ENCODE results near the gene PCBP3.

Gene PCBP3

GRCh38 chr21:45768011-45768739, 124.7 kb downstream of the PCBP3 start:
- Histone ChIP-seq H4K20me1 (ENCODE audit: insufficient read depth, low read length) (no peaks in the 10 kb centered on the region), H3K9ac (ENCODE audit: low read length) (no peak overlapping the region), H3K36me3 (replicated peaks; ENCODE audit: insufficient read depth, low read length) (no peaks in the 10 kb centered on the region), H3K9me2 (replicated peaks; ENCODE audit: insufficient read depth, low read length) (no peaks in the 10 kb centered on the region), H2AFZ (ENCODE audit: low read length) (no peak overlapping the region), H3K9me3 (replicated peaks; ENCODE audit: insufficient read depth, low read length) (no peaks in the 10 kb centered on the region), H3K4me3 (ENCODE audit: low read length) (no peak overlapping the region), H3K27ac (ENCODE audit: low read length) (no peak overlapping the region), H3K79me2 (ENCODE audit: low read length) (no peaks in the 10 kb centered on the region), H3K27me3 (replicated peaks; ENCODE audit: insufficient read depth, low read length) (no peaks in the 10 kb centered on the region), H3K4me1 (ENCODE audit: low read length) (no peaks in the 10 kb centered on the region), H3K4me2 (ENCODE audit: low read depth, low read length) (no peak overlapping the region), H3F3A (ENCODE audit: insufficient read depth, low read length) (no peaks in the 10 kb centered on the region)
- TF ChIP-seq CTCF (IDR thresholded peaks at IDR 0.05; ENCODE audit: low read length) (no peak), EZH2phosphoT487 (IDR thresholded peaks at IDR 0.05; ENCODE audit: low read length) (no peak), EZH2 (optimal IDR thresholded peaks at IDR 0.05; ENCODE audit: low read depth, low read length) (no peak)
- no peak for DNase-seq

- Histone ChIP-seq H3K9me3 (replicated peaks; ENCODE audit: insufficient read depth, low read length) (no peaks in the 10 kb centered on the region), H3F3A (ENCODE audit: insufficient read depth, low read length) (no peaks in the 10 kb centered on the region), H4K20me1 (ENCODE audit: insufficient read depth, low read length) (no peaks in the 10 kb centered on the region), H3K4me3 (ENCODE audit: low read length) (no peak overlapping the region), H3K27me3 (replicated peaks; ENCODE audit: insufficient read depth, low read length) (no peaks in the 10 kb centered on the region), H3K27ac (ENCODE audit: low read length) (no peak overlapping the region), H2AFZ (ENCODE audit: low read length) (no peak overlapping the region), H3K9me2 (replicated peaks; ENCODE audit: insufficient read depth, low read length) (no peaks in the 10 kb centered on the region), H3K4me2 (ENCODE audit: low read depth, low read length) (no peak overlapping the region), H3K9ac (ENCODE audit: low read length) (no peak overlapping the region), H3K36me3 (replicated peaks; ENCODE audit: insufficient read depth, low read length) (no peaks in the 10 kb centered on the region), H3K79me2 (ENCODE audit: low read length) (no peaks in the 10 kb centered on the region), H3K4me1 (ENCODE audit: low read length) (no peaks in the 10 kb centered on the region)
- TF ChIP-seq CTCF (IDR thresholded peaks at IDR 0.05; ENCODE audit: low read length) (peak; percentile 24), EZH2phosphoT487 (IDR thresholded peaks at IDR 0.05; ENCODE audit: low read length) (no peak), EZH2 (optimal IDR thresholded peaks at IDR 0.05; ENCODE audit: low read depth, low read length) (no peak)
- no peak for DNase-seq
Observed at GRCh38 chr21:45768740-45769048, 125.2 kb downstream of the PCBP3 start.

GRCh38 chr21:45769294-45769693, 125.8 kb downstream of the PCBP3 start:
- Histone ChIP-seq H3K36me3 (replicated peaks; ENCODE audit: insufficient read depth, low read length) (no peaks in the 10 kb centered on the region), H3K79me2 (ENCODE audit: low read length) (no peaks in the 10 kb centered on the region), H3K27ac (ENCODE audit: low read length) (no peak overlapping the region), H3K9me2 (replicated peaks; ENCODE audit: insufficient read depth, low read length) (no peaks in the 10 kb centered on the region), H4K20me1 (ENCODE audit: insufficient read depth, low read length) (no peaks in the 10 kb centered on the region), H3K9me3 (replicated peaks; ENCODE audit: insufficient read depth, low read length) (no peaks in the 10 kb centered on the region), H3K4me2 (ENCODE audit: low read depth, low read length) (no peak overlapping the region), H3F3A (ENCODE audit: insufficient read depth, low read length) (no peaks in the 10 kb centered on the region), H3K4me3 (ENCODE audit: low read length) (no peak overlapping the region), H3K27me3 (replicated peaks; ENCODE audit: insufficient read depth, low read length) (no peaks in the 10 kb centered on the region), H3K9ac (ENCODE audit: low read length) (no peak overlapping the region), H3K4me1 (ENCODE audit: low read length) (no peaks in the 10 kb centered on the region), H2AFZ (ENCODE audit: low read length) (no peak overlapping the region)
- no peak for TF ChIP-seq EZH2phosphoT487 (IDR thresholded peaks at IDR 0.05; ENCODE audit: low read length)
- TF ChIP-seq CTCF (IDR thresholded peaks at IDR 0.05; ENCODE audit: low read length): no peak
- TF ChIP-seq EZH2 (optimal IDR thresholded peaks at IDR 0.05; ENCODE audit: low read depth, low read length): no peak
- no peak for DNase-seq

Data from MM.1S (cell line).